ENCODE results near the gene AQP7.
"Not testable (repeated sequence)": the region's sequence is repeated elsewhere in the genome, so short reads cannot be mapped to it uniquely, and the experiment has no call there.

AQP7 gene

DNA sequence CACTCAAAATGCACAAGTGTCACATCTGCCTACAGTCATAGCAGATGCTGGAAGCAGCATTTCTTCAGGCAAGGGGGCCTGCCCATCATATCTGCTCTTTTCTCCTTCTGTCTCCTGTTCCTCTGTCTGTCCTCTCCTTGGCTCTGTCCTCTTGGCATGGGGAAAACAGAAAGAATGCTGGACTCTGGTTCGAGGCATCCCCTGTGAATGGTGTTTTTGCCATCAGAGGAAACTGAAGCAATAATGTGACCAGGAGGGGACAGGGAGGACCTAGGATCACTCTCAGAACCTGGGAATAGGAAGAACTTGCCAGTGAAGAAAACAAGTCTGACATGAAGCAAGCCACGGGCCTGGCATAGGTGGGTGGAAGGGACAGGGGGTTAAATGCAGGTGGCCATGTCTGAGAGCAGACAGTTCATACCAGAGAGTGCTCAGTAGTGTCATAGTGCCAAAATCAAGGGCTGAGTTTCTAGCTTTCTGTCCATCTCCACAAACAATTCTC, 35.3 kb downstream of the AQP7 start:
- no peak for DNase-seq

GRCh38 chr9:33364814-33365213, 37.6 kb downstream of the AQP7 start:
- not testable (repeated sequence) for DNase-seq

- no peak for DNase-seq
Observed at GRCh38 chr9:33364127-33364526, 38.2 kb downstream of the AQP7 start.

DNA sequence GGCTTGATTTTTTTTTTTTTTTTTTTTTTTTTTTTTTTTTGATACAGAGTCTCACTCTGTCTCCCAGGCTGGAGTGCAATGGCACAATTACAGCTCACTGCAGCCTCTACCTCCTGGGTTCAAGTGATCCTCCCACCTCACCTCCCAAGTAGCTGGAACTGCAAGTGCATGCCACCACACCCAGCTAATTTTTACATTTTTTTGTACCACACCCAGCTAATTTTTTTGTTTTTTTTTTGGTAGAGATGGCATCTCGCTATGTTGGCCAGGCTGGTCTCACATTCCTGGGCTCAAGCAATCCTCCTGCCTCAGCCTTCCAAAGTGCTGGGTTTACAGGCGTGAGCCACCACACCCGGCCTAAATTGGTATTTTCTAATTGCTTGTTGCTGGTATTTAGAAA, 43.7 kb downstream of the AQP7 start:
- not testable (repeated sequence) for DNase-seq

DNA sequence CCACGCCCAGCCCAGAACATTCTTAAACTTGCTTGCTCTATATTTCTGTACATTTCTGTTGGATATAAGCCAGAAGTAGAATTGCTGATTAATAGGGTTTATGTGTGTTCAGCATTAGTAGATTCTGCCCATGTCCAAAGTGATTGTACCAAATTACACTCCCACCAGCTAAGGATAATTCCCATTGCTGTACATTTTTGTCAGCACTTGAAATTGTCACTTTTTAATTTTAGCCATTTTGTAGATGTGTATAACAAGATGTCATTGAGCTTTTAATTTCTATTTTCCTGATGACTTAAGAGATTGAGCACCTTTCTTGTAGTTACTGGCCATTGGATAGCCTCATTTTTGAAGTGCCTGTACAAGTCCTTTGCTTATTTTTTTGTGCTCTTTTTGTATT, 46.4 kb downstream of the AQP7 start:
- no peak for DNase-seq

- DNase-seq, result no peak
Observed at GRCh38 chr9:33354651-33355211, 47.6 kb downstream of the AQP7 start.

- DNase-seq, result no peak
Observed at GRCh38 chr9:33351547-33351946, 50.8 kb downstream of the AQP7 start.

- no peak for DNase-seq
Observed at GRCh38 chr9:33350310-33350709, 52.1 kb downstream of the AQP7 start.

DNA sequence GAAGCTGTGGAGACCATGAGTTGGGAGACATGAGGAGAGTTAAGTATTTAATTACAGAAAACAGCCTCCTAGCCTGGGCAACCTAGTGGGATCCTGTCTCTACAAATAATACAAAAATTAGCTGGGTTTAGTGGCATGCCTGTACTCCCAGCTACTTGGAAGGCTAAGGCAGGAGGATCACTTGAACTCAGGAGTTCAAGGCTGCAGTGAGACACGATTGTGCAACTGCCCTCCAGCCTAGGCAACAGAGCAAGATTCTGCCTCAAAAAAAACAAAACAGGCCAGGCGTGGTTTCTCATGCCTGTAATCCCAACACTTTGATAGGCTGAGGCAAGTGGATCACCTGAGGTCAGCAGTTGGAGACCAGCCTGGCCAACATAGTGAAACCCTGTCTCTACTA, 52.6 kb downstream of the AQP7 start:
- no peak for DNase-seq

GRCh38 chr9:33348998-33349397, 53.4 kb downstream of the AQP7 start:
- no peak for DNase-seq

DNA sequence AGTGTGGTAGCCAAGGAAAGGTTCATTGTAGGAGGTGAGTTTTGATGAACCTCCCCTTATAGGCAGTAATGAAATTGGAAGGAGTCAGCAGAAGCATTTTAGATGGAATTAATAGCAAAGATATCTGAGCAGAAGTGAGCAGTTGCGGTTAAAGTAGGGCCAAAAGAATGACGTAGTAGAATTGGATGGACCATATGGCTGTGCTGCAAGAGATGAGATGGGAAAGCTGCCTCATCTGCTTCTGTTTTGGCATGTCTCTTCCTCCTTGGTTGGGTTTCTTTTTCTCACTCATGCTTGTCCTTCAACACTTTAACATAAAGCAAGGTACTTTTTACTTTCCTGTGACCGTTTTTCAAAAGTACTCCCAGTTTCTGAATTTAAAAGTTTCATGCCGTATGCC, 55.8 kb downstream of the AQP7 start:
- DNase-seq, result no peak

DNA sequence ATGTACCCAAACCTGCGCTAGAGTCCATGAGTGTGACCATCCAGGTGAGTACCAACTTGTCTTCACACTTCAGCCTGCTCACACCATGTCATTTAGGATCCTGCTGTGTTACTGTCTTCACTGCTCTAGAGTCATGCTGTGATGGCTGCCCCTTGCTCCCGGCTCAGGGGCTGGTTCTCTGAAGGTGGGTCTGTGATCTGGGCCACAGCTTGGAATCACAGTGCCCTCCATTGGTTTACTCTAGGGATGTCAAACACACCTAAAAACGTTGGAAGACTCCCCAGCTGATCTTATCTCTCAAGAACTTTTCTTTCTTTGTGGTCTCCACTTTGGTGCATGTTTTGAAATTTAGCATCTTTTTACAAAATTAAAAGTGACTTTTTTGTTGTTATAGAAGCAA, 58.2 kb downstream of the AQP7 start:
- no peak for DNase-seq

DNA sequence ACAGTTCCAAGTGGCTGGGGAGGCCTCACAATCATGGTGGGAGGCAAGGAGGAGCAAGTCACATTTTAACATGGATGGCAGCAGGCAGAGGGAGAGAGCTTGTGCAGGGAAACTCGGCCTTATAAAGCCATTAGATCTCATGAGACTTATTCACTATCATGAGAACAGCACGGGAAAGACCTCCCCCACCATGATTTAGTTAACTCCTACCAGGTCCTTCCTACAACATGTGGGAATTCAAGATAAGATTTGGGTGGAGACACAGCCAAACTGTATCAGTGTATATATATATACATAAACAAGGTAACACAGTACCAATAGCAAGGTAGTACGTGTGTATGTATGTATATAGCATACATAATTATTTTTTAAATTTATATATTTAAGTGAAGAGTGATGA, 61.2 kb downstream of the AQP7 start:
- DNase-seq, result no peak

GRCh38 chr9:33340186-33340585, 62.2 kb downstream of the AQP7 start:
- no peak for DNase-seq
